HG02623 (cell line): Measurements from ENCODE around the gene ARID5B.

ENCODE experiments used
- ATAC-seq: cut with Tn5 transposase; IDR thresholded peaks from one replicate; pipeline ENCODE4 v1.9.1; 2021; ENCODE audit warnings: moderate library complexity; ENCODE audit not compliant: unreplicated experiment

The ARID5B gene

DNA sequence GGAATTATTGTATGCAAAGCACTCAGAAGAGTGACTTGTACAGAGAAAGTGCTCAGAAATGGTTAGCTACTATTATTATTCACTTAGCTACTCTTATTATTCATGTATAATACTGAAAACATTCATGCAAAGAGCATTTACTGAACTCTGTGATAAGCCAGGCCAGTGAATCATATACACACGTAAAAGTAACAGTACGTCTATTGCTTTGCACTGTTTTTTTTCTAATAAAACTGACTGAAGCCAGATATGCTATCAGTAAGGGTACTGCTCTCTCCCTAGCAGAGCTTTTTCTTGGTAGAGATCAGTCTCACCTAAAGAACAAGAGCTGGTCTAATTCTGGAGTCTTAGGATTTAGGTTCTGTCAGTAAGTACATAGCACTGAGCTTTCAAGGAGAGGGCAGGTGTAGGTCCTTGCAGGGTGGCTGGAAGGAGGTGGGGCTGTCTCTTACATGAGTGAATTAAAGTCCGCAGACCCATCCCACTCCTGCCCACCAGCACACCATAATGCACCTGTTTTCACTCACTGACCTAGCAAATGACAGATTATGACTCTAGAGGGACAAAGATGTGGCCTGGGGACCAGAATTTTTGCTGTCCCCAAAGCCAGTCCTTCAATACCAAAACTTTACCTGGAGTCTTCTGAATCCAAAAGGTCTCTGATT lies 145.9 kb downstream of the ARID5B start:
- ATAC-seq: no peak

- no peak for ATAC-seq
Observed at GRCh38 chr10:62047960-62048383, 146.5 kb downstream of the ARID5B start.

DNA sequence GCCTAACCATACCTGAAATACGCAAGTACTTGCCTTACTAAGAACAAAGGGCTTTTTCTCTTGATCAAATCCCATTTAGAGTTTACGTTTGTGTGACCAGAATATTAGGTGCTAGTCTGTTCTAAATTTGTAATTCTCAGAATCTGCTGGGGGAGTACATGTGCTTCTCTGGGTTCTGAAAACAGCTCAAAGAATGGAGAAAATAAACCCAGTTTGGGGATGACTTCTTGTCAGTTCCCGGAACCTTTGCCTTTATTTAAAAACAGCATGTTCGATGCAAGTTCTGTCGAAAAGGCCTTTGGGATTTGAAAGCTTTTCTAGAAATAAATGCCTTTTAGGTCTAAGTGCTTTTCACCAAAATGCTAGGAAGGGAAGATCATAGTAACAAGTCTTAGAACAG lies 147.0 kb downstream of the ARID5B start:
- no peak for ATAC-seq

DNA sequence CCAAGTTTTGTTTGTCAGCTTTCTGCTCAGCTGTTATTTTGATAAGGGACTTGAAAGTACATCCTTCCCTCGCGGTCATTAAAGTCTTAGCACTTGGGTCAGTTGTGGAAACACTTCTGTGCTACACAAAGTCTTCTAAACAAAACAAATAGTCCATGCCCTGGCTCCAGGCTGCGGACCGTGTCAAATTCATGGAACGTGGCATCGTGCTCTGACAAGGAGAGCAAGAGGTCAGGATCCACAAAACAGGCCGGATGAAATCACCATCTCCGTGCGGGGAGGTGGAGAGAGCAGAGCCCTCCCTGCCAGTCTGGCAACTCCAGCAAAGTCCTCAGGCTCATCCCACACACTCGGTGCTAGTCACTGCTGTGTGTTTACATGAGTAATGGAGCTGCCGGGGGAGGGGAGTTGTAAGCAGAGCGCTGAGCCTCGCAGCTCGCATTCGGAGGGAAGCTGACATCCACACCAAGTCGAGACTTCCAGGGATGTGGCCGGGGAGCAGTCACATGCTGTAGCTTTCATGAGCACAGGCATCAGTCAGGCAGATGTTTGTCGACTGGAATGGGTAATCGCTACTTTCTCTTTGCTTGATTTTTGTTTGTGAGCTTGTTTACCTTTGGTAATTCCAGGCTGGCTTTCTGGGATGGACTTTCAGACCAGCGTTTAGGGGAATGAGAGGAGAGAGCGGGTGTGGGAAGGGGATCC lies 147.6 kb downstream of the ARID5B start:
- no peak for ATAC-seq

- no peak for ATAC-seq
Observed at GRCh38 chr10:62049624-62050345, 148.3 kb downstream of the ARID5B start.

DNA sequence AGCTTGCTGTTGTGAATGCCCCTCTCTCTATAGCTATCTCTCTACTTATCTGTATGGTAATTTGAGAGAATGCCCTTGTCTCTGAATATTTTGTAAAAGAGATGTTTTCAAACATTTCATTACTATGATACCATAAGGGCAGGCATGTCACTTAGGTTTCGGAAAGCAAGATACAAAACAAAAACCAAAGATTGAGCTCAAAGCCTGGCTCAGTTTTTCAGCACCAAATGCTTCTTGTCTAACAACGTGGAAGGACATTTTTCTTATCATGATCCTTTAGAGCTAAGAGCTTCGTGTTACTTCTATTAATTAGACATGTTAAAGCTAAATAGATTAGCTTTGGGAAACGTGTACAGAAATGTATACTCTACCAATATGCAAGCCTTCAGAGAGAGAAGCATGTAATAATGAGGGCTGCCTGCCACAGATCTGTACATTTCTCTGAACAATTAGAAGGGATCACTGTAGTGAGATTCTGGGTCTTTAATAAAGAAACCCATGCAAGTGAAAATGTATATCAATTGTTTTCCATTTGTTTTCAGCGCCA lies 148.9 kb downstream of the ARID5B start:
- ATAC-seq: no peak

- peak; percentile 32 for ATAC-seq
Observed at GRCh38 chr10:62050893-62051433, 149.5 kb downstream of the ARID5B start.

- ATAC-seq: no peak
Observed at GRCh38 chr10:62052276-62052675, 150.8 kb downstream of the ARID5B start.

- no peak for ATAC-seq
Observed at GRCh38 chr10:62053860-62054259, 152.4 kb downstream of the ARID5B start.

- peak; percentile 36 for ATAC-seq
Observed at GRCh38 chr10:62054408-62054807, 152.9 kb downstream of the ARID5B start.

GRCh38 chr10:62054830-62055229 lies 153.3 kb downstream of the ARID5B start:
- peak; percentile 28 for ATAC-seq

DNA sequence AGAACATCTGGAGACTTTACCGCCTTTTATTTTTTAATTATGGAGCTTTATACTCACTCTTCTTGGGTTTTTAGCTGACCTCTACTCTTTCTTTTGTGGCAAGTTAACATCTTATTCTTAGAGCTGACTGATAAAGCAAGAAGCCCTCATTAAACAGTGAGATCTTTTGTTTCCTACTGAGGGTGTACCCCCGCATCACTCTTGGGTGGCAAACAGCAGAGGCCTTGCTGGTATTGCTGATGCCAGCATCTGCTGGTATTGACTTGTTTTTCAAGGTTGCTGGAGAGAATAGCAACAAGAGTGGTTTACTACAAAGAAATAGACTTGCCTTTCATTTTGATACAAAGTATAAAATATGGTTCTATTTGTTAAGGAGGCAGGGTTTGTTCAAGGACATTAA lies 154.7 kb downstream of the ARID5B start:
- ATAC-seq: no peak

- ATAC-seq: no peak
Observed at GRCh38 chr10:62056698-62057097, 155.2 kb downstream of the ARID5B start.

DNA sequence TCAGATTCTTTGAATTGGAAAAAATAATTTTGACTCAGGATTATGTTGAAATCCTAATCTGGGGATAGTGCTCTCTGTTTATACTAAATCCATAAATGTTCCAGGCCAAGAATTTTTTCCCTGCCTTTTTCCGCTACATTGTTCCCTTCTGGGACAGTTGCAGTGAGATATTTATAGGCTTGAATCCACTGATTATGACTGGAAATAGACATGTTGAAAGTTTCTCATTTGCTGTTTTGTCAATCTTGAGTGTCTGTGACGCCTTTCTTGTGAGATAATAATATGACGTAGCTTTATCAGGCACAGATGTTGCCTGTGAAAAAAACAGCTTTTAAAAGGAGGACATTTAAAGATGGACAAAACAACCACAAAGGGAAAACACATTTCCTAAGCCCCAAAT lies 155.9 kb downstream of the ARID5B start:
- ATAC-seq: no peak

GRCh38 chr10:62057850-62058249 lies 156.4 kb downstream of the ARID5B start:
- ATAC-seq: no peak

GRCh38 chr10:62058476-62058875 lies 157.0 kb downstream of the ARID5B start:
- no peak for ATAC-seq

- no peak for ATAC-seq
Observed at GRCh38 chr10:62058896-62059216, 157.4 kb downstream of the ARID5B start.

GRCh38 chr10:62059217-62059920 lies 157.9 kb downstream of the ARID5B start:
- ATAC-seq: no peak

DNA sequence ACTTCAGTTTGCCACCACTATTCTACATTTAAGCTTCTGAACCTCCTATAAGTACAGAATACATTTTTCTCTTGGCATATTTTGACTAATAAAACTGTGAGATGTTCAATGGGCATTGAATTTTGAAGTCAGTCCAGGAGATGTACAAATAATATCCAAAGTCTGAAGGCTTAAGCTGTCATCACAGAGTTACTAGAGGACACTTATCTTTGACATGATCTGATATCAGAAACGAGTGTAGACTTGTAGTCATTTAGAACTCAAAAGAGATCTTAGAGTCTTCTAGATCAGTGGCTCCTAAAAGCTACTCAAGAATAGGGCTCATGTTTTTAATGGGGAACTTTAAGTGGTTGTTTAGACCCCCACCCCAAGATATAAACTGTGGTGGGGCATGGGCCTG lies 160.5 kb downstream of the ARID5B start:
- no peak for ATAC-seq

GRCh38 chr10:62062752-62063512 lies 161.4 kb downstream of the ARID5B start:
- ATAC-seq: no peak
